ENCODE results near the gene ZFP64.
"Not testable (repeated sequence)": the region's sequence is repeated elsewhere in the genome, so short reads cannot be mapped to it uniquely, and the experiment has no call there.

Gene ZFP64

DNA sequence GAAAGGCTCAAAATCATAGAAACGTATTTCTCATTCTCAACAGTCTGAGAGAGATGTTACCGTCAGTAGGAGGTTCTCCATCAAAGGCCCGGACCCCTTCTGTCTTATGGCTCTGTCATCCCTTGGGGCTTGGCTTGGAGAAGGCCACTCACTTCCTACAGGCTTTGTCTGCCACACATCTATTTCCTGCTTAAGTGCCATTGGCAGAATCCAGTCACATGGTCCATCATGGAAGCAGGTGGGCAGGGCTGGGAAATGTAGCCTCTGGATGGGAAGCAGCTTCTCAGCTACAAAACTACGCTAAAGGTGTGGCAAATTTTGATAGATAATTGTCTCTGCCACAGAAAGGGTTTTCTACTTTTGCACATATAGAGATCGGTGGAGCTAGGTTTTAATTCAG lies 12.6 kb upstream of the ZFP64 start:
- DNase-seq (ENCODE audit: low read depth): no peak

DNA sequence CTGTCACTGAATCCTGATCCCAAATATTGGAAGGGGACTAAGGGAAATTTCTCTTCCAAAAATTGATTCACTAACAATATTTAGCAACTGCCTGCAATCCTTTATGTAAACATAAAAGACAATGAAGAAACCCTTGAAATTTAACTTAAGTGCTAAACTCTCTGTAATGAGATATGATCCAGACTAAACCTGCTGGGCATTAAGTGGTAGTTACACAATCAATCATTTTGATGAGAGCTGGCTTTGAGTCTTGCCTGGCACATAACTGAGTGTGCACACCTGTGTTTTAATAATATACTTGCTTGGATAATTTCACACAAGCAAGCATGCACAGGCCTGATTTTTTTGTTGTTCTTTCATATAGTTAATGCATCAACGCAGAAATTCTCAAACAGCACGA lies 9.8 kb upstream of the ZFP64 start:
- no peak for DNase-seq (ENCODE audit: low read depth)

DNA sequence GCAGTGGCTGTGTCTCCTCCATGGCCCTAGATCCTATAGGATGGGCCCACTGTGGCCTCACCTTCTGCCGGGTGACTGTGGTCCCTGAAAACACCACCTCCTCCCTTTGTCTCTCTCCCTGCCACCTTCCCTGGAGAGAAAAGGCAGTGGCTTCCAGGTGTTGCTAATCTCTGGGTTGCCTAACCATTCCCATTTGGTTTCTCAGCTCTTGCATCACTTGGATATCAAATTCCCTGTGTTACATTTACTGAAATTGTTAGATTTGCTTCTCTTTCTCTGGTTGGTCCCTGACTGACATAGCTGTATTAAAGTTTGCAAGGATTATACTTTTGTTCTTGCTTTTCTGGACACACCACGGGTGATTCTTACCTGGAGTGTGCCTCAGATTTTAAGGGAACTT lies 9.3 kb upstream of the ZFP64 start:
- DNase-seq (ENCODE audit: low read depth): no peak

DNA sequence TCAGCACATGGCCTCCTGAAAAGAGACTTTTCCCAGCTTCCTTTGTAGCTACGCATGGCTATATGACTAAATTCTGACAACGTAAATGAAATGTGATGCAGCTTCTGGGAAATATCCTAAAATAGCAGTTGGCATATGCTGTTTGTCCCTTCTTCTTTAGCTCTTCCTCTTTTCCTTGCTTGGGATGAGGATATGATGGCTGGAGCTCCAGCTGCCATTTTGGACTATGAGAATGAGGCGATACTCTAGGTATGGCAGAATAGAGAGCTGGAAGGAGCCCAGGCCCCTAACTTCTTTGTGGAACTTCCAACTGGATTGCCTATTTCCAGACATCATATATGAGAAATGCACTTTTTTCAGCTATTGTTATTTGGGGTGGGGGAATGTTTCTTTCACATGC lies 5.3 kb upstream of the ZFP64 start:
- no peak for DNase-seq (ENCODE audit: low read depth)

DNA sequence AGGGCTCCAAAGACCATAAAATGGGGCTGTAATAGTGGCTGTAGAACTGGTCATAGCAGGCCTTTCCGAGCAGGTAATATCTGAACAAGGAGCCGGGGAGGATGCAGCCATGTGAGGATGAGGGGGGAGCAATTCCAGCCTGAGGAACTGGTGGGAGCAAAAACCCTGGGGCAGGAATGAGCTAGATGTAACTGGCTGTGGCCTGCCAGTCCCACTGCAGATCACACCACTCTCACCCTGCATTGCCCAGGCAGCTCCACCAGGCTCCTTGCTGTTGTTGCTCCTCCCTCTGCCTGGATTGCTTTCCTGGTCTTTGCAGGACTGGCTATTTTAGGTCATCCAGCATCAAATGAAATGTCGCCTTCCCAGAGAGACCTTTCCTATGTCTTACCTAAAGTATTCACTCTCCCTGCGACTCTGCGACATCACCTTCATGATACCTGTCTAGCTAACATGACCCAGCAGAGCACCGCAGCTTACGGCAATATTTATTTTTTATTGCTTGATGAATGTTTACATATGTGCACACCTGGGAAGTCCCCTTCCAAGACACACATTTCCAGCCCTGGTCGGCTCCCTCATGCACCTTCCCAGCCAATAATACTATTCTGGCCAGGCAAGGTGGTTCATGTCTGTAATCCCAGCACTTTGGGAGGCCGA lies 2.4 kb upstream of the ZFP64 start:
- no peak for DNase-seq (ENCODE audit: low read depth)

DNA sequence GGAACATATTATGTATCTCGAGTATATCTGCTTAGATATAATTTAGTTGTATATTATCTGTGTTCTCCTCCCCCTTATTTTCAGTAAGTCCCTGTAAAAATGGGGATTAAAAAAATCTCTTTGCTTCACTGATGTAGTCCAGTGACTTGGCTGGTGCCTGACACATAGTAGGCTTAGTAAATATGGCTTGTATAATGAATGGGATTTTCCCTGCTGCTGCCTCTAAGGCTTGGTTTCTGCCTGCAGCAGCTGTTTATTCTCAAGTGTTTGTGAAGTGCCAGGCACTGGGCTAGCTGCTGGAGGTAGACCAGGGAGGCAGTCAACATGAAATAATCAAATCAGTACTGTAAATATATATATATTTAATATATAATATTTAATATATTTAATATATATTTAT lies 1.6 kb upstream of the ZFP64 start:
- DNase-seq (ENCODE audit: low read depth): no peak

DNA sequence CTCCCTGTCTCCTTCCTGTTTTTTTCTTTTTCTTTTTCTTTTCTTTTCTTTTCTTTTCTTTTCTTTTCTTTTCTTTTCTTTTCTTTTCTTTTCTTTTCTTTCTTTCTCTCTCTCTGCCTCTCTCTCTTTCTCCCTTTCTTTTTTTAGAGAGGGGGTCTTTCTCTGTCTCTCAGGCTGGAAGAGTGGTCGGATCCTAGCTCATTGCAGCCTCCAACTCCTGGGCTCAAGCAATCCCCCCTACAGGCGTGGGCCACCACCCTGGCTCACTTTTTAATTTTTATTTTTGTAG lies 1.1 kb upstream of the ZFP64 start:
- not testable (repeated sequence) for DNase-seq (ENCODE audit: low read depth)

DNA sequence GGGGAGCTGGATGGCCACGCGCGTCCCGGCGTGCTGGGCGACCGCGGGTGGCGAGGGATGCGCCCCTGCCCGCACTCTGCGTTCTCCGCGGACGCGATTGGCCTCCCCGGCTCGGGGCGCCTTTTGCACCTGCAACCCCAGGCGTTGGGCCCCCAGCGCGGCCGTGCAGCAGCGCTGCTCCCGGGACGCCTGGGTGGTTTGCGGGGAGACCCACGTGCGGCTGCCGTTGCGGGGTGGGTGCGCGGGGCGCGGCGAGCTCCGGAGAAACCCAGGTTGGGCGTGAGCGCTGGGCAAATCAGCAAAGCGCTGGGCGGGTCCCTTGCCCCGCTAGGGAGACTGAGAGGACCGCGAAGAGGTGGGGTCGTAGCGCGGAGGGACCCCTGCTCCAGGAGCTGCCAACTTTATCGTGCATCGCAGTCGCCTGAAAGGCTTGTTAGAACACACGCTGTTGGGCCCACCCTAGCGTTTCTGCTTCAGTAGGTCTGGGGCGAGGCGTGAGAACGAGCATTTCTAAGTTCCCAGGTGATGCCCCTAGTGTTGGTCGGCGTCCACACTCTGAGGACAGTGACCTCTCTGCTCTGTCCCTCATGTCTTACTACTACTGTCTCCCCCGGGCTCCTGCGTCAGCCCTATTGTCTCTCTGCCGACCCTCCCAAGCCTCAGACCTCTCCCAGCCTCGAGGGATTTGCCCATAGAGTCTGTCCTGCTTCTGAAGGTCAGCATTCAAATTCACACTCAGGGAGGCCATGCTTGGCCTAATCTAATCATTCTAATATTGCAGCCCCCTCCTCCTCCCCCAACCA lies 538 bp upstream of the ZFP64 start:
- peak; percentile 30 for DNase-seq (ENCODE audit: low read depth)

DNA sequence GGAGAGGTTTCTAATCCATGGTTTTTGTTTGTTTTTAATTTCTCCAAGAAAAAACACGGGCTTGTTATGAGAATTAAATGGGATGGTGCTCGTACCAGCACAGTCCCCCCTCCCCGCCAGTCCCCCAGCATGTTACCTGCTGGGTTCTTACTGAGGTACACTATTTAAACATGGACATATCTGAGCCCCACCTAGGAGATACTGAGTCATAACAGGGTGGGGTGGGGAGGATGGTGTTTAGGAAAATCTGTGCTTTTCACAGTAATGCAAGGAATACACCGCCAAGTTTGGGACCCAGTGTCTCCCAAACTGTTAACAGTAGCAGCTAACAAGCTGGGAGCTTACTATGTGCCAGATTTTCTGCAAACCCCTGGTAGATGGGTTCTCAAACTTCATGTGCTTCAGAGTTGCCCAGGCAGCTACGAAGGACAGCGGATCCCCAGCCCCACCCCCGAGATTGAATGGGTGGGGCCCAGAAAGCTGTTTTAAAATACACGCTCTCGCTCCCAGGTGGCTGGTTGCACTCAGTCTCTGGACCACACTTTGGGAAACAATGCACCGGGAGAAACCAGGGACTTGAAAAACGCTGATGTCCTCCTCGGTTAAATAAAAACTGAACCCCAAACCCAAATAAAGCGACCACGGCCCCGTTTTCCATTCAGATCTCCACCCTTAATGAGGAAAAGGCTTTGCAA lies 995 bp downstream of the ZFP64 start:
- no peak for DNase-seq (ENCODE audit: low read depth)

DNA sequence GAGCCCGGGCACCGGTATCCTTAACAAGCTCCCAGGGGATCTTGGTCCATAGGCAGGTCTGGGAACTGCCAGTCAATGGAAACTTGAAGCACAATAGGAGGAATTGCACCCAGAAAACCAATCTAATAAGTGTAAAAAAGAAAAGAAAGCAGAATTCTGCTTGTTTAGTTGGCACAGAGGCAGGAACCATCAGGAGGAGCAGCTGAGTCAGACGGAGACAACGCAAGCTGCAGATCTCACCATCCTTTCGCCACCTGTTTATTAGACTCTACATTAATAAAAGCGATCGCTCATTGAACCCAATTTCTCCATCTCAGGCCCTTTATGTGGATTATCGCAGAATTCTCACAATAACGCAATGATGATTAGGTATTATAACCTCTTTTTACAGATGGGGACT lies 9.8 kb downstream of the ZFP64 start:
- DNase-seq (ENCODE audit: low read depth): no peak

DNA sequence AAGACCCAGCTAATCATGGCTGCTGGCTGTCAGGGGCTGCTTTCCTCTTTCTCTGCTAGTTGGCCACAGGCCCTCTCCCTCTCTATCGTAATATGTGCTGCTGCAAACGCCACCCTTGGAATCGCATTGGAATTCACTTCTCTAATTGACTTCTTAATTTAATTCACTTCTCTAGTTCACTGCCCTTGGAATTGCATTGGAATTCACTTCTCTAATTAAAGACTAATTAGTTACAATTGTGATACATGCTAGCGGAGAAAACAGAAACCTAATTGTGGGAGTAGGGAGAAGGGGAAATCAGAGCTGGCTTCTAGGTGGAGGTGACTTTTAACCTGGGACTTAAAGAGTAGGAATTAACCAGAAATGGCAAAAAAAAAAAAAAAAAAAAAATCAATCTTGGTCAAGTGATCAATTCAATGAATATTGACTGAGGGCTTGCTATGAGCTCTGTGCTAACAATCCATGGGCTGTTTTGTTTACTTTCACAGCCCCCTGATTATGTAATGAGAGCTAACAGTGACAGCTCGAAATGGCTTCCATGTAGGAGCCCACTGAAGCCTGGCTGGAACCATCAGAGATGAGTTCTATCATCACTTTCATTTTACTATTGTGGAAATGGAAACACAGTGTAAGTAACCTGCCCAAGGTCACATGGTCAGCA lies 11.3 kb downstream of the ZFP64 start:
- no peak for DNase-seq (ENCODE audit: low read depth)

DNA sequence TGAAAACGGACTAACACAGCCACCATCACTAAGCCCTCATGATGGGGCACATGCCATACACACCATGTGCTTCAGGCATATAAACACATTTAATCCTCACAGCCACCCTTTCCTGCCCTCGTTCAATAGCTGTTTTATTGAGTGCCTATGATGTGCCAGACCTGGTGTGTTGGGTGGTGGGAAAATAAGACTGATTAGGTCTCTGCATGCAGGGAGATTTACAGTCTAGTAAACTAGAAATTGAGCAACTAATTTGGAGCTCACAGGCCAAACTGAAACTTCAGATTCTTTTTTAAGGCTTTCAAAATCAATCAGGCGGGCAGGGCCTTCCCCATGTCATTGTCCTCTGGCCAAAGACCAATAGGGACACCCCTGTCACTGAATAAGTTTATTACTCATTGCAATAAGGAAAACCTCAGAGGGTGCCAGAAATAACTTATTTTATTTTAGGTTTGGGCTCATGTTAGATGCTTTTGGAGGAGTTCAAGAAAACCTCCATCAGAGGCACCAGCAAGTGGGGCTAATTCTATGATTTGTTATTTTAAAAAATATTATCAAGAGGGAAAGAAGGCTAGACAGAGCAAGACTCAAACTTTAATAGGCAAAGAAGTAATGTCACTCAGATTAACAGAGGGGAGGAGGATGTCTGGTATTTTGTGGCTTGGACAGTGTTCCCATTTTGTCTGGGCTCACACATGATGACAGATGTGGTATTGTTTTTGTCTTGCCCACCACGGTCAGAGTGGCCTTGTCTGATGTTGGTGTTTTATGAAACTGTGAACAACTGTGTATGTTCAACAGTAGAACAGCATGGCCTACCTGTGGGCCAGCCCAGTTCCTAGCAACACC lies 12.0 kb downstream of the ZFP64 start:
- no peak for DNase-seq (ENCODE audit: low read depth)

DNA sequence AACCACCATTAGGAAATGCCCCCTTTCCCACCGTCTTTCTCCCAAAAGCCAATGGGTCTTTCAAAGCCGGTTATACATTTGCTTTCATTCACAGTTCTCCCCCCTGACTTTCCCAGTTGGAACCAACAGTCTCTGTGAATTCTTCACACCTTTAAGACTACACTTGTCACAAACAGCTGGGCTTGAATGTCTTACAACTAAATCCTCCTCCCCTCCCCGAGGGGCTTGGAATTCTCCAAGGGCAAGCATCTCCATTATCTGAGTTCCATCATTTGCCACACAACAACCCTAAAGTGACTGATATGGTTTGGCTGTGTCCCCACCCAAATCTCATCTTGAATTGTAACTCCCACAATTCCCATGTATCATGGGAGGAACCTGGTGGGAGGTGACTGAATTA lies 12.9 kb downstream of the ZFP64 start:
- no peak for DNase-seq (ENCODE audit: low read depth)

DNA sequence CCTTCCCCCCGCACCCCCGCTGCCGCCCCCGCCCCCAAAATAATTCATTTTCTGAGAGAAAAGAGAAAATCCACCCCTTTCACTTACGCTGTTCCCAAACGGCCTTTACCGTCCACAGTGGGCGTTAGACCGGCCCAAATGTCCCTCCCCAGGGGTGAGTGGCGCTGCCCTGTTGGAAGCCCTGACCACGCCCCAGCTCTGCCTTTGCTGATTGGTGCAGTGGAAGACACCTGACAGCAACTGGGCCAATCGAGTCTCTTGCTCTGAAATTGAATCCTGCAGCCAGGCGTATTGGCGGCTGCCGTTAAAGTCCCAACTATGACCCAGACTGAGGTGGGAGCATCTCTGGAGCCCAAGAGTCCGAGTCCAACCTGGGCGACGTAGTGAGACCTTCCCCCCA lies 15.7 kb downstream of the ZFP64 start:
- no peak for DNase-seq (ENCODE audit: low read depth)

DNA sequence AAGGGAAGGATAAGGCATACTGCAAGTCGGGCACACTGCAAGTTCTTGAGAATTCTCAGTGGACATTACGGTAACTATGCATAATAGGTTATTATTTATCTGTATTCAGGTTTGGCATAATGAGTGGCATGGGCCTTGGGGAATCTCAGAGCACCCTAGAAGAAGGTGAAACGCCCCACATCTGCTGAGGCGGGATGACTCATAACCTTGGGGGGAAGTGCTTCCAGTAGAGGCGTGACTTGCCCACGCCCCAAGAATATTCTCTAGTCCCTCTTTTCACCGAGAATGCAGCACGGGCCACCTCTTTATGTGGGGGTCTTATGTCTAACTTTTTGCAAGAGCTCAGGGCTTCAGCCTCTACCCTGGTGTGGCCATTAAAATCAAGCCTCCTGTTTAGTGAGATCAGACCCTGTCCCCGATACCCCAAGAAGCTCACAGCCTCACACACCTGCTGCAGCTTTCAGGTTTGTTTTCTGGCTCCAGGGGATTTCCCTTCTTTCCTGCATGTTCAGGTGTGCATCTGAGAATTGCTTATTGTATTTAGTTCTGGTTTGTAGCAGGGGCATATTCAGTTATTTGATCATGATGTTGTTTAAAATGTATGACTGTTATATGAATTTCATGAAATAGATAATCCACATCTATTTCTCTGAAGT lies 19.1 kb downstream of the ZFP64 start:
- DNase-seq (ENCODE audit: low read depth): no peak

DNA sequence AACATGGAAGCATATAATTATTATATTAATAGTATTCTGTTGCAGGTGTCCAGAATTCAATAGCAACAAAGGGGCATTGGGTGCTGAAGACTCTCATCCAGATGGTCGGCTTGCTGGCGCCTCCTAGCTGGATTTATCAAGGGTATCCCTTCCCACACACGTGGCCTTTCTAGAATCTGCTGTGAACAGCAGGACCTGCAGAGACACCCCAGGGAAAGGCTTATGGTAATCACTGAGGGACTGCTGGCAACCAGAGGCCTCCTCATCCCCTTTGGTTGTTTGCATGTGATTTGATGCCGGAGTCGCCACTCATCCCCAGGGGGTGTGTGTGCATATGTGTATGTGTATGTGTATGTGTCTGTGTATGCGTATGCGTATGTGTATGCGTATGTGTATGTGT lies 20.6 kb downstream of the ZFP64 start:
- DNase-seq (ENCODE audit: low read depth): no peak

DNA sequence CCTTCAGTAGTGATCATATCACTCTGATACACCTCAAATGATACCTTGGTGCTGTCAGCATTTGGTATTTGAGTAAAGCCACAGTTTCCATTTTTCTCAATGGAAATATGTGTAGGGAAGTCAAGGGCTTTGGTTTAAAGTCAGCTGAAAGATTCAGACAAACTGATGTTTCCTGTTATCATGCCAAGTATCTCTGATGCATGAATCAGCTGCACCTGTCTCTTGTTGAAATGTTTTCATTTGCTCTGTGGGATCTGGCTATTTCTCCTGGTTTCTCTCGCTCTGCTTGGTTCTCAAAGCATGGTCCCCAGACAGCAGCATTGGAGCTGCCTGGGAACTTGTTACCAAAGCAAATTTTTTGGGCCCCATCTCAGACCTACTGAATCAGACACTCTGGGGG lies 23.5 kb downstream of the ZFP64 start:
- no peak for DNase-seq (ENCODE audit: low read depth)

DNA sequence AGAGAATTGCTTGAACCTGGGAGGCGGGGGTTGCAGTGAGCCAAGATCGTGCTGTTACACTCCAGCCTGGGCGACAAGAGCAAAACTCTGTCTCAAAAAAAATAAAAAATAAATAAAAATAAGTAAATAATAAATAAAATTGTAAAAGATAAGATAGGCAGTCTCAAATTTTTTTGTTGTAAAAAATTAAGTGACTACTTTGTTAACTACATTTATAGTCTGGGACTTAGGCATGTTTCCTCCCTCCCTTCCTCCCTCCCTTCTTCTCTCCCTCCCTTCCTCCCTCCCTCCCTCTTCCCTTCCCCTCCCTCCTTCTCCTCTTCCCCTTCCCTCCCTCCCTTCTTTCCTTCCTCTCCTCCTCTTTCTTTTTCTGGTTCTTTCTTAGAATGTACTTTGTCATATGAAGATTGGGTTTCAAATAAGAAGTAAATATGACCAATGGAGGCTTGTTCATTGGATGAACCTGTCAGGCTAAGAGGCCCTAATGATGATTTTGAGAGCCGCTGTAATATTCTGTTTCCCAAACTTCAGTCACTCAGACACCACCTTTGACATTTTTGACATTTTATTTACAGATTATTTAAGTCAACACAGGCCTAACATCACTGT lies 24.2 kb downstream of the ZFP64 start:
- DNase-seq (ENCODE audit: low read depth): no peak

DNA sequence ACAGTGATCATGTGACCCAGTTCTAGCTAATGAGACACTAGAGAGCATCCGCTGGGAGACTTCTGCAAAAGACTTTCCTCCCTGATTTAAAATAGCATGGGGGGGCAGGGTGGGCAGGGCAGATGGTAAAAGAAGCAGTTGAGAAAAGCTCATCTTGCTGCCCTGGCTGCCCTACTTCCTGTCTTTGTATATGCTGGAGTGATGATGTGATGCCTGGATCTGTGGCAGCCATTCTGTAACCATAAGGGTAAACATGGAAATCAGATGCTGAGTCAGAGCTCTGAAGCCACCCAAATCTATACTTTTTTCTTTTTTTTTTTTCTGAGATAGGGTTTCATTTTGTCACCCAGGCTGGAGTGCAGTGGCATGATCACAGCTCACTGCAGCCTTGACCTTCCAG lies 25.4 kb downstream of the ZFP64 start:
- DNase-seq (ENCODE audit: low read depth): no peak

DNA sequence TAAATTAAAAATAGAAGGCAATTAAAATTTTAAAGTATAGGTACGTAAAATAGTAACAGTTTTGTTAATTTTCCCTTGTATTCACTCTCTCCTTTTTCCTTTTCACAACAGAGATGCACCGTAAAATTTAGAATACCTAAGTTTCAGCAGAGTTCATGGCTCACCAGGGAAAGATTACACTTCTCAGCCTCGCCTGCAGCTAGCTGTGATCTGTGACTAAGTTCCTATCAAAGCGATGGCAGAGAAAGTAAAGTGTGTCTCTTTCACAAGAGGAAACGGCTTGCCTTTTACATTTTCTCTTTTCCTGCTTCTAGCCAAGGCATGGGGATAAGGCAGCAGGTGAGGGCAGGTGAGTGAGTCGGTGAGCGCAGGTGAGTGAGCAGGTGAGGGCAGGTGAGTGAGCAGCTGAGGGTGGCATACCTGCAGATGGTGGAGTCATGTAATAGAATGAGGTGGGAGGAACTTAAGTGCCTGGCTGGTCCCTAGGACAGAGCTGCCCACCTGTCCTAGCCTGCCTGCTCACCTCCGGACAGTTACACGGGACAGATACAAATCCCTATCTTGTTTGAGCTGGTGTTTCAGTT lies 30.9 kb downstream of the ZFP64 start:
- DNase-seq (ENCODE audit: low read depth): no peak
